SK-N-SH (cell line): ENCODE measurements around the gene CELF4. TPM values are rescaled to one million over a fixed set of nuclear protein-coding genes. Genes with fewer than 3 reads are reported as not detected.

Experiments used
- CTCF ChIA-PET: fragments of 300-600, 350-600 bp; formaldehyde crosslinking; extraction: SDS; loops from one replicate; lab custom pipeline; 2021; lab: Yijun Ruan, JAX
- POLR2A ChIA-PET: fragments of 350-600 bp; sonication (Branson Sonifier 250); formaldehyde crosslinking; extraction: SDS; loops from one replicate; lab custom pipeline; 2020; ENCODE audit warnings: antibody characterized with exemption, inconsistent platforms; lab: Yijun Ruan, JAX
- DNase-seq: peaks from one replicate; pipeline ENCODE4 v3.0.0; 2012
- H2AFZ ChIP-seq: fragments of 200-600 bp; sonication (generic); 2 replicates; pipeline ENCODE4 v1.8.1; 2016; ENCODE audit warnings: antibody characterized with exemption, mild to moderate bottlenecking, low read depth
- H3F3A ChIP-seq: fragments of 200-600 bp; sonication (generic); replicated peaks from 2 replicates; pipeline ENCODE3; 2016; ENCODE audit warnings: antibody characterized with exemption, mild to moderate bottlenecking; ENCODE audit not compliant: insufficient read depth
- H3K27ac ChIP-seq, 2 experiments: fragments of 200-500 bp in 1 of 2; fragments of 200-600 bp in 1 of 2; sonication (Bioruptor generic) in 1 of 2; sonication (generic), shearing (Covaris generic) in 1 of 2; 2 replicates each; pipeline versions ENCODE4 v1.5.1 to v1.6.1; 2014 to 2016; ENCODE audit warnings: low read depth in 2 of 2, inconsistent platforms in 1 of 2, low read length in 1 of 2, mild to moderate bottlenecking in 1 of 2, mixed read lengths in 1 of 2
- H3K27me3 ChIP-seq: fragments of 200-600 bp; sonication (generic), shearing (Covaris generic); 2 replicates; pipeline ENCODE4 v1.6.1; 2016; ENCODE audit warnings: mixed run types; ENCODE audit not compliant: insufficient read depth
- H3K36me3 ChIP-seq, 2 experiments: fragments of 200-500 bp in 1 of 2; fragments of 200-600 bp in 1 of 2; sonication (Bioruptor generic) in 1 of 2; sonication (generic) in 1 of 2; replicated peaks in 1 of 2; 2 replicates each; pipeline versions ENCODE3 to v1.5.1; 2014 to 2016; ENCODE audit warnings: low read length in 1 of 2, mild to moderate bottlenecking in 1 of 2; ENCODE audit not compliant: insufficient read depth in 2 of 2, control insufficient read depth in 1 of 2
- H3K4me1 ChIP-seq, 2 experiments: fragments of 200-500 bp in 1 of 2; fragments of 200-600 bp in 1 of 2; sonication (Bioruptor generic) in 1 of 2; sonication (generic), shearing (Covaris generic) in 1 of 2; 2 replicates each; pipeline versions ENCODE4 v1.5.1 to v1.6.1; 2014 to 2016; ENCODE audit warnings: low read depth in 1 of 2, low read length in 1 of 2, mixed run types in 1 of 2; ENCODE audit not compliant: insufficient read depth in 2 of 2, control insufficient read depth in 1 of 2
- H3K4me2 ChIP-seq: fragments of 200-600 bp; sonication (generic), shearing (Covaris generic); 2 replicates; pipeline ENCODE4 v1.6.1; 2017; ENCODE audit warnings: mixed run types
- H3K4me3 ChIP-seq, 2 experiments: fragments of 200-500 bp in 1 of 2; fragments of 200-600 bp in 1 of 2; sonication (Bioruptor generic) in 1 of 2; sonication (generic), shearing (Covaris generic) in 1 of 2; 2 replicates each; pipeline versions ENCODE4 v1.5.1 to v1.8.1; 2014 to 2016; ENCODE audit warnings: low read depth in 2 of 2, inconsistent platforms in 1 of 2, low read length in 1 of 2, mild to moderate bottlenecking in 1 of 2, mixed read lengths in 1 of 2, moderate library complexity in 1 of 2
- H3K79me2 ChIP-seq: fragments of 200-600 bp; sonication (generic); 2 replicates; pipeline ENCODE4 v1.8.1; 2017; ENCODE audit warnings: mild to moderate bottlenecking; ENCODE audit not compliant: insufficient read depth
- H3K9ac ChIP-seq: fragments of 200-600 bp; sonication (generic); 2 replicates; pipeline ENCODE4 v1.6.1; 2017; ENCODE audit warnings: mixed run types
- H3K9me2 ChIP-seq: fragments of 200-600 bp; sonication (generic); 2 replicates; pipeline ENCODE4 v1.6.1; 2017; ENCODE audit warnings: mixed run types
- H3K9me3 ChIP-seq: fragments of 200-600 bp; sonication (generic); 2 replicates; pipeline ENCODE4 v1.6.1; 2017; ENCODE audit warnings: mixed run types, mild to moderate bottlenecking, moderate library complexity
- H4K20me1 ChIP-seq: fragments of 200-600 bp; sonication (generic); 2 replicates; pipeline ENCODE4 v1.6.1; 2017; ENCODE audit warnings: mild to moderate bottlenecking, mixed run types; ENCODE audit not compliant: insufficient read depth
- CHD2 ChIP-seq: fragments of 150-350 bp; IDR thresholded peaks from 2 replicates; pipeline ENCODE4 v1.6.1; 2018; ENCODE audit warnings: low read length; ENCODE audit not compliant: partially characterized antibody
- CTCF ChIP-seq: fragments of 200-600 bp; sonication (generic); IDR thresholded peaks from 2 replicates; pipeline ENCODE4 v1.6.1; 2017; ENCODE audit warnings: antibody characterized with exemption, mild to moderate bottlenecking, moderate library complexity
- ELF1 ChIP-seq: IDR thresholded peaks from 2 replicates; pipeline ENCODE4 v1.4.0; 2012
- FOXM1 ChIP-seq: IDR thresholded peaks from 2 replicates; pipeline ENCODE4 v1.4.0; 2012; ENCODE audit warnings: low read depth, mild to moderate bottlenecking
- GABPA ChIP-seq: IDR thresholded peaks from 2 replicates; pipeline ENCODE4 v1.4.0; 2012; ENCODE audit warnings: low read depth, mild to moderate bottlenecking
- GATA2 ChIP-seq: sonication (generic); formaldehyde crosslinking; IDR thresholded peaks from 2 replicates; pipeline ENCODE4 v1.5.0; 2020; ENCODE audit warnings: mild to moderate bottlenecking, missing genetic modification reagents
- IRF3 ChIP-seq: fragments of 150-350 bp; IDR thresholded peaks from 2 replicates; pipeline ENCODE4 v1.6.1; 2016; ENCODE audit warnings: mild to moderate bottlenecking, low read depth, low read length
- JUND ChIP-seq: IDR thresholded peaks from 2 replicates; pipeline ENCODE4 v1.4.0; 2012
- MXI1 ChIP-seq: IDR thresholded peaks from 2 replicates; pipeline ENCODE4 v1.6.1; 2012; ENCODE audit warnings: mild to moderate bottlenecking, low read depth, low read length, improper control_type of control experiment
- NRF1 ChIP-seq: IDR thresholded peaks from 2 replicates; pipeline ENCODE4 v1.6.1; 2012; ENCODE audit warnings: low read depth, mild to moderate bottlenecking, low read length
- POLR2AphosphoS5 ChIP-seq: IDR thresholded peaks from 2 replicates; pipeline ENCODE4 v1.6.1; 2012; ENCODE audit warnings: low read depth, low read length
- RCOR1 ChIP-seq: fragments of 150-350 bp; IDR thresholded peaks from 2 replicates; pipeline ENCODE4 v1.6.1; 2017; ENCODE audit warnings: antibody characterized with exemption, low read length
- RFX5 ChIP-seq: IDR thresholded peaks from 2 replicates; pipeline ENCODE4 v1.6.1; 2012; ENCODE audit warnings: mild to moderate bottlenecking, improper control_type of control experiment, low read length
- SIN3A ChIP-seq: IDR thresholded peaks from 2 replicates; pipeline ENCODE4 v1.6.1; 2012; ENCODE audit warnings: low read depth, mild to moderate bottlenecking, low read length, moderate library complexity, borderline replicate concordance
- TAF1 ChIP-seq: IDR thresholded peaks from 2 replicates; pipeline ENCODE4 v1.6.1; 2012; ENCODE audit warnings: low read depth, mild to moderate bottlenecking, low read length, moderate library complexity, borderline replicate concordance
- TEAD4 ChIP-seq: IDR thresholded peaks from 2 replicates; pipeline ENCODE4 v1.4.0; 2012; ENCODE audit warnings: mild to moderate bottlenecking, borderline replicate concordance; ENCODE audit not compliant: insufficient read depth
- USF2 ChIP-seq: fragments of 150-350 bp; IDR thresholded peaks from 2 replicates; pipeline ENCODE4 v1.6.1; 2017; ENCODE audit warnings: antibody characterized with exemption, low read length, low read depth, borderline replicate concordance
- YY1 ChIP-seq: IDR thresholded peaks from 2 replicates; pipeline ENCODE4 v1.4.0; 2012; ENCODE audit warnings: low read depth, mild to moderate bottlenecking
- WGBS: methylation state at CpG from one replicate; pipeline ENCODE4 v1.1.6; 2017; ENCODE audit warnings: low lambda C conversion rate; 5-methylcytosine and 5-hydroxymethylcytosine counted together
- polyA plus RNA-seq, 3 experiments: library from polyadenylated mRNA; depleted of rRNA; stranded (reverse); fragments of >200 nt; gene quantifications; 2 replicates each; pipeline ENCODE4 v1.2.3, GENCODE V29; 2012
- TF ChIP-seq, protein P1 (sequence below): IDR thresholded peaks from 2 replicates; pipeline ENCODE4 v1.6.1; 2012; ENCODE audit warnings: mild to moderate bottlenecking, low read depth, low read length, moderate library complexity
- TF ChIP-seq, protein P2 (sequence below): IDR thresholded peaks from 2 replicates; pipeline ENCODE4 v1.4.0; 2012; ENCODE audit warnings: low read depth

The CELF4 gene
- polyA plus RNA-seq, 1 of the 3 experiments (the other 2 are of a cell fraction): 0.26 TPM

DNA sequence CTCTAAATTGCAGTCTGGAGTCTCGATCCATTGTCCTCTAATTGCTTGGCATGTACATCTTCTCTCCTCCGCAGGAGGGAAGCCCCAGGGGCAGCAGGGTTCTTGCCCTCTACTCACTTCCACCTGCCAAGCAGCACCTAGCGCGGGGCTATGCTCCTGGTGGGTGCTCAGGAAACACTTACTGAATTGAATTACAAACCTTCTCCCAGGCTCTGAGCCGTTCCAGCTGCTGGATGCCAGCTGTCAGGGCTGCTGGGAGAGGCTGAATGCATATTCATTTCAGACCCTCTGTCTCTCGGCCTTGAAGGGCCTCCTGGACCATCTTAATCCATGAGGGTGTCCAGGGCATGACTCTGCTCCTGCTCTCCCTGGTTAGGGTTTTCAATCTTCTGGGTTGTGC is 94.0 kb downstream of the CELF4 start (continued):
- TF ChIP-seq IRF3 (no peak), GATA2 (CRISPR knock-in tag) (0 out of 2 replicates have a peak, but pooled peaks have one; percentile 11)

- H3K27ac ChIP-seq: peak overlapping the region in 1 of 2 experiments; percentile 6; a peak in 1 of 4 replicates
- 44% methylated on average over 1 of the region's 2 CpGs for WGBS
- H3K27me3 ChIP-seq: no peaks in the 10 kb centered on the region
- H3K4me2 ChIP-seq: no peak overlapping the region
- H3K9me2 ChIP-seq: no peaks in the 10 kb centered on the region
- H2AFZ ChIP-seq: no peak overlapping the region
- no peaks in the 10 kb centered on the region for H3K79me2 ChIP-seq
- H3F3A ChIP-seq: no peaks in the 10 kb centered on the region
- no peak overlapping the region for H3K9ac ChIP-seq
- H3K9me3 ChIP-seq: no peaks in the 10 kb centered on the region
- CTCF ChIA-PET: interaction anchor here (1.1 to 1.4 kb wide), 3 partner anchors 19 to 85 kb away, joined by 3 to 4 read pairs (median 3); no protein-coding TSS in a partner anchor
- H4K20me1 ChIP-seq: no peaks in the 10 kb centered on the region
- H3K4me1 ChIP-seq: peaks cover 0 to 45% of the 10 kb centered on the region in 2 experiments; a peak in 2 of 4 replicates
- no peaks in the 10 kb centered on the region for H3K36me3 ChIP-seq
- TF ChIP-seq TEAD4 (no peak), SIN3A (no peak), NRF1 (no peak), RFX5 (no peak), IRF3 (no peak), CTCF (no peak), USF2 (no peak), MXI1 (no peak), ELF1 (no peak), YY1 (no peak), RCOR1 (no peak), JUND (no peak), GABPA (no peak), FOXM1 (no peak), TAF1 (no peak), GATA2 (CRISPR knock-in tag) (no peak), POLR2AphosphoS5 (no peak), CHD2 (no peak)
- TF ChIP-seq, protein P1, sequence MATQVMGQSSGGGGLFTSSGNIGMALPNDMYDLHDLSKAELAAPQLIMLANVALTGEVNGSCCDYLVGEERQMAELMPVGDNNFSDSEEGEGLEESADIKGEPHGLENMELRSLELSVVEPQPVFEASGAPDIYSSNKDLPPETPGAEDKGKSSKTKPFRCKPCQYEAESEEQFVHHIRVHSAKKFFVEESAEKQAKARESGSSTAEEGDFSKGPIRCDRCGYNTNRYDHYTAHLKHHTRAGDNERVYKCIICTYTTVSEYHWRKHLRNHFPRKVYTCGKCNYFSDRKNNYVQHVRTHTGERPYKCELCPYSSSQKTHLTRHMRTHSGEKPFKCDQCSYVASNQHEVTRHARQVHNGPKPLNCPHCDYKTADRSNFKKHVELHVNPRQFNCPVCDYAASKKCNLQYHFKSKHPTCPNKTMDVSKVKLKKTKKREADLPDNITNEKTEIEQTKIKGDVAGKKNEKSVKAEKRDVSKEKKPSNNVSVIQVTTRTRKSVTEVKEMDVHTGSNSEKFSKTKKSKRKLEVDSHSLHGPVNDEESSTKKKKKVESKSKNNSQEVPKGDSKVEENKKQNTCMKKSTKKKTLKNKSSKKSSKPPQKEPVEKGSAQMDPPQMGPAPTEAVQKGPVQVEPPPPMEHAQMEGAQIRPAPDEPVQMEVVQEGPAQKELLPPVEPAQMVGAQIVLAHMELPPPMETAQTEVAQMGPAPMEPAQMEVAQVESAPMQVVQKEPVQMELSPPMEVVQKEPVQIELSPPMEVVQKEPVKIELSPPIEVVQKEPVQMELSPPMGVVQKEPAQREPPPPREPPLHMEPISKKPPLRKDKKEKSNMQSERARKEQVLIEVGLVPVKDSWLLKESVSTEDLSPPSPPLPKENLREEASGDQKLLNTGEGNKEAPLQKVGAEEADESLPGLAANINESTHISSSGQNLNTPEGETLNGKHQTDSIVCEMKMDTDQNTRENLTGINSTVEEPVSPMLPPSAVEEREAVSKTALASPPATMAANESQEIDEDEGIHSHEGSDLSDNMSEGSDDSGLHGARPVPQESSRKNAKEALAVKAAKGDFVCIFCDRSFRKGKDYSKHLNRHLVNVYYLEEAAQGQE: no peak
- TF ChIP-seq, protein P2, sequence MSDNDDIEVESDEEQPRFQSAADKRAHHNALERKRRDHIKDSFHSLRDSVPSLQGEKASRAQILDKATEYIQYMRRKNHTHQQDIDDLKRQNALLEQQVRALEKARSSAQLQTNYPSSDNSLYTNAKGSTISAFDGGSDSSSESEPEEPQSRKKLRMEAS: no peak
- no peak for DNase-seq
- H3K4me3 ChIP-seq: no peak overlapping the region
- POLR2A ChIA-PET: interaction anchor here (0.8 kb wide), 1 partner anchor 19 kb away, joined by 3 read pairs; no protein-coding TSS in a partner anchor
Observed at GRCh38 chr18:37470986-37471385, 94.6 kb downstream of the CELF4 start.
